ENCODE data around the gene CCL18.

The CCL18 gene

DNA sequence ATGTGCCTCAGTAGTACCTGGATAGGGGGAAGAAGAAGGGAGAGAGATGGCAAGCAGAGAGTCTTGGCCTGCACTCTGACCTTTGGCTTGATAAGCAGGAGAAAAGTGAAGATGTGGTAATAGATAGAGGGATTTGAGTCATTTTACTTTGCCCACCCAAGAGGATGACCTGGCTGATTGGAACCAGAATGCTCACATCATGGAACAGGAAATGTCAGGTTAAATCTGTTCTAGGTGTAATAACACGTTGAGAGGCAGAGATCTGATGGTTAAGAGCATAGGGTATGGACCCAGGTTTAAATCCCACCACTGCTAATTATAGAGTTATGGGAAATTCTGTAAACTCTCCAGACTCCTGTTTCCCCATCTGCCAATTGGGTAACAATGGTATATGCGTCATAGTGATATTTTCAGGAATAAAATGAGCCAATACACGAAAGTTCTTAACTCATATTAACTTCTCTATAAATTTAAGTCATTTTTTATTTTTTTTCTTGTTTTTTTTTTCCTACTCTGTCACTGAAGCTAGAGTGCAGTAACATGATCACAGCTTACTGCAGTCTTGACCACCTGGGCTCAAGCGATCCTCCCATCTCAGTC, 8.1 kb upstream of the CCL18 start:
- no peak for DNase-seq (ENCODE audit: low read depth)
- TF ChIP-seq, protein P1, sequence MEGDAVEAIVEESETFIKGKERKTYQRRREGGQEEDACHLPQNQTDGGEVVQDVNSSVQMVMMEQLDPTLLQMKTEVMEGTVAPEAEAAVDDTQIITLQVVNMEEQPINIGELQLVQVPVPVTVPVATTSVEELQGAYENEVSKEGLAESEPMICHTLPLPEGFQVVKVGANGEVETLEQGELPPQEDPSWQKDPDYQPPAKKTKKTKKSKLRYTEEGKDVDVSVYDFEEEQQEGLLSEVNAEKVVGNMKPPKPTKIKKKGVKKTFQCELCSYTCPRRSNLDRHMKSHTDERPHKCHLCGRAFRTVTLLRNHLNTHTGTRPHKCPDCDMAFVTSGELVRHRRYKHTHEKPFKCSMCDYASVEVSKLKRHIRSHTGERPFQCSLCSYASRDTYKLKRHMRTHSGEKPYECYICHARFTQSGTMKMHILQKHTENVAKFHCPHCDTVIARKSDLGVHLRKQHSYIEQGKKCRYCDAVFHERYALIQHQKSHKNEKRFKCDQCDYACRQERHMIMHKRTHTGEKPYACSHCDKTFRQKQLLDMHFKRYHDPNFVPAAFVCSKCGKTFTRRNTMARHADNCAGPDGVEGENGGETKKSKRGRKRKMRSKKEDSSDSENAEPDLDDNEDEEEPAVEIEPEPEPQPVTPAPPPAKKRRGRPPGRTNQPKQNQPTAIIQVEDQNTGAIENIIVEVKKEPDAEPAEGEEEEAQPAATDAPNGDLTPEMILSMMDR (IDR thresholded peaks at IDR 0.05; ENCODE audit: control insufficient read depth, insufficient read depth, low read depth, low read length, missing control alignments): no peak
- H3K4me3 ChIP-seq (ENCODE audit: control insufficient read depth, low read depth, low read length): no peak overlapping the region

DNA sequence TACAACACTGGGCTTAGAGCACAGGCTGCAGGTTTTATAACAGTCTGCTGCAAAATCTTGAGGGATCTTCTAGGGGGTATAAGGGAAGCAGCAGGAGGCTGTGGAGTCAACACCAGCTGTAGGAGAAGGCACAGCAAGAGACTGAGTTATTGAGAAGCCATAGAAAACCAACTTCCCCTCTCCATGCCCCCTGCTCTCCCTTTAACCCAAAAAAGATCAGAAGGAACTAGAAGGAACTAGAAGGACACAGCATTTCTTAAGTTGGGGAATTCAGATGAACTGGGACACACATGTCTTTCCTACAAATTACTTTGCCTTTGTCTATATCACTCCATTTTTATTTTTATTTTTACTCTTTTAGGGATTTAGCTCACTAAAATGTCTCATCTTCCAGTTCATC, 6.2 kb upstream of the CCL18 start:
- H3K4me3 ChIP-seq (ENCODE audit: control insufficient read depth, low read depth, low read length): no peak overlapping the region
- TF ChIP-seq, protein P1 (IDR thresholded peaks at IDR 0.05; ENCODE audit: control insufficient read depth, insufficient read depth, low read depth, low read length, missing control alignments): no peak
- no peak for DNase-seq (ENCODE audit: low read depth)

DNA sequence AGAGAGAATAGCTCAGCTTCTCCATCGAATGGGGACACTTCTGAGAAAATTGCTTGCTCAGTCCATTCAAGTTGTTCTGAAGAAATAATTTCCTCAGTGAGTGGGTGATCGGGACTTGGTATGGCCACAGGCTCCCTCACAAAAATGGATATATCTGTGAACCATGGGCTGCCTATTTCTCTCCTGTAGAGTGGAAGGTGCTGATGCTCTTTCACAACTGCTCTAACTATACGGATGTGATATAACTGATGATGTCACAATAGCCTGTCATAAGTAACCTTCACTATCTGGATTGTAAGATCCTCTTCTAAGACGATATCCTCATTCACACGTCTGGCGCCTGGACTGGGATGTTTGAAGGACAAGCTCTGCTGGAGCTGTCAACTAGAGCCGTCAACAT, 4.7 kb upstream of the CCL18 start:
- TF ChIP-seq, protein P1 (IDR thresholded peaks at IDR 0.05; ENCODE audit: control insufficient read depth, insufficient read depth, low read depth, low read length, missing control alignments): no peak
- DNase-seq (ENCODE audit: low read depth): no peak
- H3K4me3 ChIP-seq (ENCODE audit: control insufficient read depth, low read depth, low read length): no peak overlapping the region

DNA sequence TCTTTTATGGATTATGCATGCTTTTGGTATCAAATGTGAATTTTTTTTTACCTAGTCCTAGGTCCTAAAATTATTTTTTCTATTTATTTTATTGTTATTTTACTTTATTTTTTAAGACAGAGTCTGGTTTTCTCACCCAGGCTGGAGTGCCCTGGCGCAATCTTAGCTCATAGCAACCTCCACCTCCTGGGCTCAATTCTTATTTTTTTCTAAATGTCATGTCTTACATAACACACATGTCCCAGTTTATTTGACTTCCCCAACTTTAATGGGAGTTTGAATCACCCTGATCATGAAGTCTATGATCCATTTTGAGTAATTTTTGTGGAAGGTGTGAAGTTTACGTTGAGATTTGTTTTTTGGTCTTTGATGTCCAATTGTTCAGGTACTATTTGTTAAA, 3.3 kb upstream of the CCL18 start:
- TF ChIP-seq, protein P1 (IDR thresholded peaks at IDR 0.05; ENCODE audit: control insufficient read depth, insufficient read depth, low read depth, low read length, missing control alignments): no peak
- H3K4me3 ChIP-seq (ENCODE audit: control insufficient read depth, low read depth, low read length): no peak overlapping the region
- no peak for DNase-seq (ENCODE audit: low read depth)

DNA sequence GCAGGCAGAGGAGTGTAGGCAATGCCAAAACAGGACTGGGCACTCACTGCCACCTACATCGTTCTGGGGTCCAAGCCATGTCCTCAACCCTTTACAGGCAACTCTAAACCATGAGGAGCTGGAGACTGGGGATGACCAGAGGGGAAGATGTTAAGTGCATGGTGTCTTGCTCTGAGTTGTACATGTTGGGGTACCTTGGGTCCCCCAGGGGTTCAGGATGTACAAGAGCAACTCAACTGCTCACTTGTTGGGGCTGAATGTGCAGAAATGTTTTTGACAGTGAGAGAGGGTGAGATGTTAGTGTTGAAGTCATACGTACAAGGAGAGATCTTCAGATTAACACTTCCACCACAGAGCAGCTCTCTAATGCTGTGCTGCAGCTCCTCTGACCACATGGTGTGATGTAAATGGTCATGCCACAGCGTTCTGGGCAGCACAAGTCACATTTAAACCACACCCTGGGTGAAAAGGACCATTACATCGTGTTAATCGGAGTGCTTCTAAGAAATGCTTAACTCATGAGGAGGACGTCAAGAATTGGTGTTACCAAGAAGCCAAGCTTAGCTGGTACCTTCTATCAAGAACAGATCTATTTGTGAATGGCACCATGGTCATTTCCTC, 2.4 kb downstream of the CCL18 start:
- no peak for DNase-seq (ENCODE audit: low read depth)
- TF ChIP-seq, protein P1 (IDR thresholded peaks at IDR 0.05; ENCODE audit: control insufficient read depth, insufficient read depth, low read depth, low read length, missing control alignments): no peak
- H3K4me3 ChIP-seq (ENCODE audit: control insufficient read depth, low read depth, low read length): no peak overlapping the region

DNA sequence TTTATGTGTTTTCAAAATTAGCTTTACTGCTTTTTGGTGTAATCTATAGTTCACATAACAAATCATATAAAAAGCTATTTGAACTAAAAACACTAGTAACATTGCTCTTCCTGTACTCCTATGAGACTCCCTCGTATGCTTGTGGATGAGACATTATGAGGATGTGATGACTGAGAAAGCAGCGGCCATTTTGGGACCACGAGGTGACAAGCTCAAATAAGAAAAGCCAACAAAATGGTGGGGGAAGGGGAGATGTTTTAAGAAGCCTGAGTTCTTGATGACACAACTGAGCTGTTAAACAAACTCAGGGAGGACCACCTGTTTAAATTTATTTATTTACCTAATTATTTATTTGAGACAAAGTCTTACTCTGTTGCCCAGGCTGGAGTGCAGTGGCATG, 4.5 kb downstream of the CCL18 start:
- H3K4me3 ChIP-seq (ENCODE audit: control insufficient read depth, low read depth, low read length): no peak overlapping the region
- TF ChIP-seq, protein P1 (IDR thresholded peaks at IDR 0.05; ENCODE audit: control insufficient read depth, insufficient read depth, low read depth, low read length, missing control alignments): no peak
- DNase-seq (ENCODE audit: low read depth): no peak
